Activated CD4-positive, alpha-beta memory T cell treated with anti-CD3 and anti-CD28 coated beads for 36 hours (primary cell): ENCODE data around the gene FERMT1. TPM values are rescaled to one million over a fixed set of nuclear protein-coding genes. Genes with fewer than 3 reads are reported as not detected.

Experiments used
- CTCF ChIA-PET: fragments of 350-600 bp; sonication (Branson Sonifier 250); formaldehyde crosslinking; loops from one replicate; lab custom pipeline; 2021; ENCODE audit warnings: antibody characterized with exemption, inconsistent platforms; lab: Charles Lee
- POLR2A ChIA-PET: fragments of 350-600 bp; sonication (Branson Sonifier 250); formaldehyde crosslinking; loops from one replicate; lab custom pipeline; 2021; ENCODE audit warnings: antibody characterized with exemption; lab: Charles Lee
- DNase-seq: peaks from one replicate; pipeline ENCODE4 v3.0.0-alpha.2; 2020
- H3K27ac Mint-ChIP-seq: one replicate; pipeline ENCODE4 v1.8.0; 2021; ENCODE audit warnings: mixed read lengths
- H3K27me3 Mint-ChIP-seq: one replicate; pipeline ENCODE4 v1.8.0; 2021; ENCODE audit warnings: mixed read lengths
- H3K36me3 Mint-ChIP-seq: one replicate; pipeline ENCODE4 v1.8.0; 2021; ENCODE audit warnings: mixed read lengths
- H3K4me1 Mint-ChIP-seq: one replicate; pipeline ENCODE4 v1.8.0; 2021; ENCODE audit warnings: low read depth, mixed read lengths
- H3K4me3 Mint-ChIP-seq: one replicate; pipeline ENCODE4 v1.8.0; 2021; ENCODE audit warnings: mild to moderate bottlenecking, mixed read lengths
- H3K9me3 Mint-ChIP-seq: one replicate; pipeline ENCODE4 v1.8.0; 2021; ENCODE audit warnings: mixed read lengths
- intact Hi-C: fragments of 100-400 bp; cut with micrococcal nuclease; formaldehyde crosslinking; loops from one replicate; pipeline ENCODE4 v1.15.1; 2023
- total RNA-seq, 2 experiments: library from RNA; stranded (reverse); gene quantifications; one replicate each; pipeline ENCODE4 v1.2.3, GENCODE V29; 2021

Gene FERMT1
- total RNA-seq, 2 experiments from 2014 or later: 0.05 to 0.33 TPM

GRCh38 chr20:6135347-6135746, 12.5 kb upstream of the FERMT1 start:
- Mint-ChIP-seq H3K9me3 (no peaks in the 10 kb centered on the region), H3K27me3 (peaks cover 11% of the 10 kb centered on the region), H3K36me3 (no peaks in the 10 kb centered on the region), H3K27ac (no peak overlapping the region), H3K4me3 (no peak overlapping the region), H3K4me1 (no peaks in the 10 kb centered on the region)
- intact Hi-C loops: no loop called here
- no peak for DNase-seq
- CTCF ChIA-PET: no interaction called here
- POLR2A ChIA-PET: no interaction called here

- DNase-seq: no peak
- intact Hi-C loops: no loop called here
- no peaks in the 10 kb centered on the region for H3K4me1 Mint-ChIP-seq
- H3K36me3 Mint-ChIP-seq: no peaks in the 10 kb centered on the region
- H3K27ac Mint-ChIP-seq: no peak overlapping the region
- peaks cover 11% of the 10 kb centered on the region for H3K27me3 Mint-ChIP-seq
- no peaks in the 10 kb centered on the region for H3K9me3 Mint-ChIP-seq
- POLR2A ChIA-PET: no interaction called here
- CTCF ChIA-PET: no interaction called here
- no peak overlapping the region for H3K4me3 Mint-ChIP-seq
These were observed 11.8 kb upstream of the FERMT1 start for GRCh38 chr20:6134592-6134991.

DNA sequence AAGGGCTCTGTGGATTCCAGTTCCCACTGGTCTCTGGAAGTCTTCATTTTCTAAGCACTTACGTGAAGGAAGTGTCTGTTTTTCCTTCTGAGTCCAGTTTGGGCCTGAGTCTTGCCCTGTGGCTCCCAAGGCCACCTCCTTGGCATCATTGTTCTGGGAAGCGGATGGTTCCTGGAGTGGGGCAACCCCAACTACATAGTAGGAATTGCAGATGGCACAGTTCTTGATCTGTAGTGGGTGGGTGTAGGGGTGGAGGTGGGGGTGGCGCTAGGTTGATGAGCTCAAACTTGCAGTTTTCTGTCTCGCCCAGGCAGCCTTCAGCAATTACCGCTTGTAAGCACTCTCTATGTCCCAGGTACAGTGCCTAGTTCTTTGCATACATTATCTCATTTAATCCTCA, 7.2 kb upstream of the FERMT1 start:
- H3K9me3 Mint-ChIP-seq: no peaks in the 10 kb centered on the region

GRCh38 chr20:6127825-6128224, 5.0 kb upstream of the FERMT1 start:
- Mint-ChIP-seq H3K4me3 (no peak overlapping the region), H3K27me3 (peaks cover 17% of the 10 kb centered on the region), H3K27ac (no peak overlapping the region), H3K36me3 (no peaks in the 10 kb centered on the region), H3K4me1 (peaks cover 5% of the 10 kb centered on the region), H3K9me3 (no peaks in the 10 kb centered on the region)
- ChIA-PET POLR2A (no interaction called here), CTCF (no interaction called here)
- no peak for DNase-seq
- intact Hi-C loops: no loop called here

More for the DNA sequence above, 7.2 kb upstream of the FERMT1 start:
- ChIA-PET CTCF (no interaction called here), POLR2A (no interaction called here)
- intact Hi-C loops: no loop called here
- H3K4me1 Mint-ChIP-seq: no peaks in the 10 kb centered on the region
- no peak overlapping the region for H3K27ac Mint-ChIP-seq
- H3K4me3 Mint-ChIP-seq: no peak overlapping the region
- peaks cover 11% of the 10 kb centered on the region for H3K27me3 Mint-ChIP-seq
- DNase-seq: no peak
- H3K36me3 Mint-ChIP-seq: no peaks in the 10 kb centered on the region

GRCh38 chr20:6126846-6127245, 4.0 kb upstream of the FERMT1 start:
- peaks cover 12% of the 10 kb centered on the region for H3K4me1 Mint-ChIP-seq
- peaks cover 20% of the 10 kb centered on the region for H3K27me3 Mint-ChIP-seq
- no peak overlapping the region for H3K4me3 Mint-ChIP-seq
- H3K9me3 Mint-ChIP-seq: no peaks in the 10 kb centered on the region
- CTCF ChIA-PET: no interaction called here
- intact Hi-C loops: no loop called here
- no peaks in the 10 kb centered on the region for H3K36me3 Mint-ChIP-seq
- no peak overlapping the region for H3K27ac Mint-ChIP-seq
- POLR2A ChIA-PET: no interaction called here
- no peak for DNase-seq

- no peaks in the 10 kb centered on the region for H3K9me3 Mint-ChIP-seq
- H3K4me3 Mint-ChIP-seq: no peak overlapping the region
- POLR2A ChIA-PET: no interaction called here
- no peak for DNase-seq
- CTCF ChIA-PET: no interaction called here
- peaks cover 12% of the 10 kb centered on the region for H3K4me1 Mint-ChIP-seq
- H3K36me3 Mint-ChIP-seq: no peaks in the 10 kb centered on the region
- intact Hi-C loops: no loop called here
- H3K27me3 Mint-ChIP-seq: peaks cover 32% of the 10 kb centered on the region
- no peak overlapping the region for H3K27ac Mint-ChIP-seq
These were observed 802 bp upstream of the FERMT1 start for GRCh38 chr20:6123649-6124014.

- POLR2A ChIA-PET: no interaction called here
- CTCF ChIA-PET: no interaction called here
These were observed 538 bp downstream of the FERMT1 start for GRCh38 chr20:6122111-6122872.

DNA sequence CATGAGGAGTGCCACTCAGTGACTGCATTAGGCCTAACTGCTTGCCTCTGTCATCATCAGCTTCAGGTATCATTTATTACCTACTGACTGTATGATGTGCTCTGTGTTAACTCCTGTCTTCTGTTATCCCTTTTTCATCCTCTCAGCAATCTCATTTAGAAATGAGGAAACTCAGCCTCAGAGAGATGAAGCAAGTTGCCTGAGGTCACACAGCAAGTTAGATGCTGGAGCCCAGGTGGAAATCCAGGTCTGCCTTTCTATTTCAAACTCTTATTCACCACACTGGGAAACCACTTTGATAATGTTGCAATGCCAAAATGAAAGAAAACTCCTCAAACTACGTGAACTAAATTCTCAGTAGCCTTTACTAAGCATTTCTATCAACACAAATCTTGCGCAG, 1.3 kb downstream of the FERMT1 start:
- Mint-ChIP-seq H3K9me3 (no peaks in the 10 kb centered on the region), H3K4me1 (peaks cover 12% of the 10 kb centered on the region), H3K27ac (no peak overlapping the region), H3K27me3 (peaks cover 33% of the 10 kb centered on the region), H3K4me3 (no peak overlapping the region), H3K36me3 (no peaks in the 10 kb centered on the region)
- DNase-seq: no peak
- intact Hi-C loops: no loop called here
- ChIA-PET POLR2A (no interaction called here), CTCF (no interaction called here)

More at GRCh38 chr20:6122111-6122872, 538 bp downstream of the FERMT1 start:
- Mint-ChIP-seq H3K4me3 (no peak overlapping the region), H3K4me1 (peaks cover 12% of the 10 kb centered on the region), H3K36me3 (no peaks in the 10 kb centered on the region), H3K27ac (no peak overlapping the region), H3K27me3 (peaks cover 32% of the 10 kb centered on the region), H3K9me3 (no peaks in the 10 kb centered on the region)
- no peak for DNase-seq
- intact Hi-C loops: no loop called here

DNA sequence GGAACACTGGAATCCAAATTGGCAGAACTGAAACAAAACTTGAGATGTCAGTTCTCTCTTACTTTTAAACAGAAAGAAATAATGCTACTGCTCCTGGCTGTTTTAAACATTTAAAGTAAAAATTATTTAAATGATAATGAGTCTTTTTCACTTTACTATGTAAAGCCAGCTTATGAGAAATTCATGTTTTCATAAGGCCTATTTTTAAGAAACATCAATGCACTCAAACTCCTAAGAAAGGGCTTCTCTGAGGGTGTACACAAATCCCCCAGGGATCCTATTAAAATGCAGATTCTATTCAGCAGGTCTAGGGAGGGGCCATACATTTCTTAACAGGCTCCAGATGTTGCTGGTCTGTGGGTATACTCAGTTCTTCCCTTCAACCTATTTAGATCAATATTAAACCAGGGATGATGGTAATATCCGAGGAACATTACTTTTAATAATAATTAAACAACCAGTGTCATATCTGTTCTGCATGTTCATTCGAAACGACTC, 2.3 kb downstream of the FERMT1 start:
- peaks cover 12% of the 10 kb centered on the region for H3K4me1 Mint-ChIP-seq
- POLR2A ChIA-PET: no interaction called here
- no peak overlapping the region for H3K27ac Mint-ChIP-seq
- no peak for DNase-seq
- peaks cover 32% of the 10 kb centered on the region for H3K27me3 Mint-ChIP-seq
- no peaks in the 10 kb centered on the region for H3K9me3 Mint-ChIP-seq
- no peaks in the 10 kb centered on the region for H3K36me3 Mint-ChIP-seq
- CTCF ChIA-PET: no interaction called here
- no peak overlapping the region for H3K4me3 Mint-ChIP-seq
- intact Hi-C loops: no loop called here

DNA sequence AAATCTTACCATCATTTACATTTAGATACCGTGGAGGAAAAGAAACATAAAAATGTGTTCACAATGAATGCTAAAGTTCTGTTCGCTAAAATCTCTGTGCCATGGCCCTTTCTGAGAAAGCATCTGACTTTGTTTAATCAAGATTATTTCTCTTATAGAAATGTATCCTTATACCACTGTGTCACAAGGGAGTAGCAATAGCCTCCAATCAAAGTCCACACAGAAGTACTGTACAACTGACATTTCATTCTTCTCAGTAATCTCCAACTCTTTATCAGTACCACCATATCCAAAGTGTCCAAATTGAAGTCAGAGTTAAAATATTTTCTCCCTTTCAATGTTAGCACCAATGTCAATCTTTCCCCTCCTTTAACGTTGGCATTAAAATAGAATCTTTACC, 6.1 kb downstream of the FERMT1 start:
- ChIA-PET POLR2A (no interaction called here), CTCF (no interaction called here)
- no peaks in the 10 kb centered on the region for H3K4me1 Mint-ChIP-seq
- H3K9me3 Mint-ChIP-seq: peaks cover 20% of the 10 kb centered on the region
- H3K27ac Mint-ChIP-seq: no peak overlapping the region
- no peak overlapping the region for H3K4me3 Mint-ChIP-seq
- peaks cover 5% of the 10 kb centered on the region for H3K36me3 Mint-ChIP-seq
- peaks cover 16% of the 10 kb centered on the region for H3K27me3 Mint-ChIP-seq
- no peak for DNase-seq
- intact Hi-C loops: no loop called here

DNA sequence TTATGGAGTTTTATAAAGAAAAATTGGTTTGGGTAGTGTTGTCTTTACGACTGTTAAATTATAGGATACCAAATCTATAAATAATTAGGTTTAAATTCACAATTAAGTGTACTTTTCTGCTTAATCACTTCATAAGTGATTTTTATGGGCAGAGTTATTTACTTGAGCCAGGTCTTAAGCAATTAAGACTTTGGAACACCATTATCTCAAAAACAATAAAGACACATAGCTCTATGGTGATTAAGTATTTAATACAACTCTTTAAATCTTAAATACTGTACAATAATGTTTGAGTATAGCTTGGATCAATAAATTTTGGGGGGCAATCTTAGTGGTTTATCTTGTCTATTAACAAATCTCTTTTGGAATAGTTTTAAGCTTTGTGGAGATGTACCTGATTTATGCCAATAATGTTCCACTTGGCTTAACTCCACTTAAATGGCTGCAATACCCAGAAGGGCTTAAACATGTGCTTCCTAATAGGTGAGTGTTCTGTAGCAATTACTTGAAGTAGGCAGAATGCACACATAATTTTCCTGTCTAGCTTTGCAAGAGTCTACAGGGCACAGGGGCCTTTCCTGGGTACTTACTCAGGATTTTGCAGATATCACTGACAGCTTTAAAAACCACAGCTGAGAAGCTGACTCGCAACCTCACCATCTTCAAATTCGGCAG, 7.5 kb downstream of the FERMT1 start:
- no peaks in the 10 kb centered on the region for H3K4me1 Mint-ChIP-seq
- H3K27ac Mint-ChIP-seq: no peak overlapping the region
- H3K27me3 Mint-ChIP-seq: peaks cover 9% of the 10 kb centered on the region
- POLR2A ChIA-PET: no interaction called here
- peaks cover 5% of the 10 kb centered on the region for H3K36me3 Mint-ChIP-seq
- peaks cover 20% of the 10 kb centered on the region for H3K9me3 Mint-ChIP-seq
- no peak for DNase-seq
- intact Hi-C loops: no loop called here
- CTCF ChIA-PET: no interaction called here
- H3K4me3 Mint-ChIP-seq: no peak overlapping the region

- no peak for DNase-seq
- Mint-ChIP-seq H3K27me3 (peaks cover 9% of the 10 kb centered on the region), H3K27ac (no peak overlapping the region), H3K4me1 (no peaks in the 10 kb centered on the region), H3K9me3 (peaks cover 20% of the 10 kb centered on the region), H3K4me3 (no peak overlapping the region), H3K36me3 (peaks cover 5% of the 10 kb centered on the region)
- CTCF ChIA-PET: no interaction called here
- POLR2A ChIA-PET: no interaction called here
- intact Hi-C loops: no loop called here
These were observed 8.1 kb downstream of the FERMT1 start for GRCh38 chr20:6114696-6115095.

GRCh38 chr20:6113951-6114350, 8.9 kb downstream of the FERMT1 start:
- H3K36me3 Mint-ChIP-seq: peaks cover 5% of the 10 kb centered on the region
- H3K27me3 Mint-ChIP-seq: peaks cover 8% of the 10 kb centered on the region
- intact Hi-C loops: no loop called here
- ChIA-PET POLR2A (no interaction called here), CTCF (no interaction called here)
- H3K4me1 Mint-ChIP-seq: no peaks in the 10 kb centered on the region
- H3K9me3 Mint-ChIP-seq: peaks cover 20% of the 10 kb centered on the region
- H3K4me3 Mint-ChIP-seq: no peak overlapping the region
- DNase-seq: no peak
- H3K27ac Mint-ChIP-seq: no peak overlapping the region
